HG02588 (cell line): Measurements from ENCODE around the gene COMMD6.

Source experiments
- ATAC-seq: cut with Tn5 transposase; IDR thresholded peaks from one replicate; pipeline ENCODE4 v1.9.1; 2021; ENCODE audit warnings: mild to moderate bottlenecking, moderate library complexity; ENCODE audit not compliant: unreplicated experiment

The COMMD6 gene

DNA sequence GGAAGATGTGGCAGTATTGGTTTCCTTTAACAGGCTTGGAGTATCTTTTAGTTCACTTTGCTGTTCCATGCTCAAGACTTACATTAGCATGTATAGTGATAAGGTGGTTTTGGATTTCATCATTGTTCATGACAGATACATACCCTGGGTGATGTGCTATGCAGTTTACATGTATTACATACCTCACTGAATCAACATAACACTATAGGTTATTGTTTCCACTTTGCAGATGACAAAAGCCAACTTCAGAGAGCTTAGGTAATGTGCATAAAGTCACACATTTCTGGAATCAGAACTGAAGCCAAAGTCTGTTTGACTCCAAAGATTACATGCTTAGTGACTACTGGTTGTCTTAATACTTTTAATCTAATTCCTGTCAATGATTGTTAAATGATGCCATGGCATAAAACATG is 7.1 kb downstream of the COMMD6 start:
- ATAC-seq = no peak

DNA sequence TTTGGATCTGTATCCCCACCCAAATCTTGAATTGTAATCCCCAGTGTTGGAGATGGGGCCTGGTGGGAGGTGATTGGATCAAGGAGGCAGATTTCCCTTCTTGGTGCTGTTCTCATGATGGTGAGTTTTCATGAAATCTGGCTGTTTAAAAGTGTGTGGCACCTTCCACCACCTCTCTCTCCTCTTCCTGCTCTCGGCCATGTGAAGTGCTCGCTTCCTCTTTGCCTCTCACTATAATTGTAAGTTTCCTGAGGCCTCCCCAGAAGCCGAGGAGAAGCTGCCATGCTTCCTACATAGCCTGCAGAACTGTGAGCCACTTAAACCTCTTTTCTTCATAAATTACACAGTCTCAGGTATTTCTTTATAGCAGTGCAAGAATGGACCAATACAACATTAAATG is 15.7 kb downstream of the COMMD6 start:
- no peak for ATAC-seq

DNA sequence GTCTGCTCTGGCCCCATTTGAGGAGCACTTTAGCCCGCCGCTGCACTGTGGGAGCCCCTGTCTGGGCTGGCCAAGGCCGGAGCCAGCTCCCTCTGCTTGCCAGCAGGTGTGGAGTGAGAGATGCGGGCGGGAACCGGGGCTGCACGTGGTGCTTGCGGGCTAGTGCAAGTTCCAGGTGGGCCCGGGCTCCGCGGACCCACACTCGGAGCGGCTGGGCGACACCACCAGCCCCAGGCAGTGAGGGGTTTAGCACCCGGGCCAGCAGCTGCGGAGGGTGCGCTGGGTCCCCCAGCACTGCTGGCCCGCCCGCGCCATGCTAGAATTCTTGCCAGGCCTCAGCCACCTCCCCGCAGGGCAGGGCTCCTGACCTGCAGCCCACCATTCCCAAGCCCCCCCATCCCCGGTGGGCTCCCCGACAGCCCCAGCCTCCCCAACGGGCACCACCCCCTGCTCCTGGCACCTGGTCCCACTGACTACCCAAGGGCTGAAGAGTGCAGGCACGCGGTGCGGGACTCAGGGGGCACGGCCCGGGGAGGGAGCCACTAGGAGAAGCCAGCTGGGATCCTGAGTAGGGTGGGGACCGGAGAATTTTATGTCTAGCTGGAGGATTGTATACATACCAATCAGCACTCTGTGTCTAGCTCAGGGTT is 19.1 kb downstream of the COMMD6 start:
- no peak for ATAC-seq

- no peak for ATAC-seq
These were observed 23.3 kb downstream of the COMMD6 start for GRCh38 chr13:75514080-75514995.

DNA sequence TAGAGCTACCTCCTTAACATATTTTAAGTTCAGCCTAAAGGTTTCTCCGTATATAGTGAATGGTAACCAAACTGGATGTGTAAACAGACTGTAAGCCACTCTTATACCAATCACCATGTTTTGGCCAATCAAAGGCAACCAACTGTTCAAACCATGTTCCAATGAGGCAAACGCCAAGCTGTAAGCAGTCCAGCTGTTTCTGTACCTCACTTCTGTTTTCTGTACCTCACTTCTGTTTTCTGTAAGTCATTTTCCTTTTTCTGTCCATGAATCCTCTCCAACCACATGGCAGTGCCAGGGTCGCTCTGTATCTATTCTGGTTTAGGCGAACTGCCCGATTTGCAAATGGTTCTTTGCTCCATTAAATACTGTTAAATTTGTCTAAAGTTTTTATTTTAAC is 24.4 kb downstream of the COMMD6 start:
- ATAC-seq = no peak

DNA sequence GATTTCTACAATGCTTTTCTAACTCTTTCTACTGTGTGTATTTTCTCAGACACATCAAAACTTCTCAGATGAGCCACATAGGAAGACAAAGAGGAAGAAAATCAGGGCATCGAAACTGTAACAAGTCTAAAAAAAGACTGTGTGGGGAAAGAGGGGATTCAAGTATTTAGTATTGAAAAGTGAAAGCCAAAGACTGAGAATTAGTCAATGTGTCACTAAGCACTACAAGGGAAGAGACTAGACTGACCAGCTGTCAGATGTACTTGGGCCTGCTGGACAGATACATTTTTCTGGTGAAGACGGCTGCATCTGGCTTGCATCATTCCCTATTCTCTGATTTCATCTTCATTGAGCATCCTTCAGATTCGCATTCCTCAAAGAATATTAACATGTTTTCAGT is 25.4 kb downstream of the COMMD6 start:
- peak; percentile 85 for ATAC-seq

DNA sequence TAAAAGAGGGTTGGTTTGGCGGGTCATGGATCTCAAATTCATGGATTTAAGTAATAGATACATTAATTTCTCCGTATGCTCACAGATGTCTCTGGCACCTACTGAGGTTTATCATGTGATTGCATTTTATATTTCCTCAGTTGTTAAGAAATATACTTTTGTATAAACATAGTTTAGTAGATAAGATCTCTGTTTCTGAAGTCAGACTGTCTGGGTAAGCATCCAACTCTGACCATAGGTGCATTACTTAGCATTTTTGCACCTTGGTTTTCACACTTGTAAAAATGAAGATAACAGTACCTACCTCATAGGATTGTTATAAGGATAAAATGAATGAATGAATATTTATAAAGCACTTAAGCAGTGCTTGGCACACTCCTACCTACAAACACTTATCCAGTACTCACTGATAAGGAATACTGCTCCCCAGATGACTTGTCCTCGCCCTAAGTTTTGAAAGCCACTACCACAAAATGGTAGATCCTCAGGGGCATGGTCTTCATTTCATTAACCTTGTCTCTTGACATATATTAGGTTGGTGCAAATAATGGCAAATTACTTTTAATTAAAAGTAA is 26.5 kb downstream of the COMMD6 start:
- no peak for ATAC-seq

GRCh38 chr13:75508002-75508548 is 29.6 kb downstream of the COMMD6 start:
- no peak for ATAC-seq

- ATAC-seq = peak; percentile 32
These were observed 30.3 kb downstream of the COMMD6 start for GRCh38 chr13:75507027-75508001.

GRCh38 chr13:75506018-75506417 is 31.6 kb downstream of the COMMD6 start:
- ATAC-seq = no peak

DNA sequence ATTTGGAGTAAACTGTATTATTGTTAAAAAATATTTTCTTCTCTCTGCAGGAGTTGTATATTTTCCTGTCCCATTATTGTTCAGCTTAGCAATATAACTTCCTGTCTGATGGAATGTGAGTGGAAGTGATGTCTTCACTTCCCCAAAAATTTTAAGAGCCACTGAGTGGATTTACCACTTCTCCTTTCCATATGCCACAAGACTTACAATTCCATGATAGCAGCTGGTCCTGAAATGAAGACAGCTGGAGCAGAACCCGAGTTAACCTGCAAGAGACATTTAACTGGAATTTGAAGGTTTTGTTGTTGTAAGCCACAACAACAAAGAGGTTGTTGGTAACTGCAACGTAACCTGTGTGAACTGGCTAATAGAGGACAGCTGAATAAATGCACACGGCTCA is 32.3 kb downstream of the COMMD6 start:
- no peak for ATAC-seq

- no peak for ATAC-seq
These were observed 41.7 kb downstream of the COMMD6 start for GRCh38 chr13:75495938-75496337.

GRCh38 chr13:75494491-75494890 is 43.1 kb downstream of the COMMD6 start:
- no peak for ATAC-seq

DNA sequence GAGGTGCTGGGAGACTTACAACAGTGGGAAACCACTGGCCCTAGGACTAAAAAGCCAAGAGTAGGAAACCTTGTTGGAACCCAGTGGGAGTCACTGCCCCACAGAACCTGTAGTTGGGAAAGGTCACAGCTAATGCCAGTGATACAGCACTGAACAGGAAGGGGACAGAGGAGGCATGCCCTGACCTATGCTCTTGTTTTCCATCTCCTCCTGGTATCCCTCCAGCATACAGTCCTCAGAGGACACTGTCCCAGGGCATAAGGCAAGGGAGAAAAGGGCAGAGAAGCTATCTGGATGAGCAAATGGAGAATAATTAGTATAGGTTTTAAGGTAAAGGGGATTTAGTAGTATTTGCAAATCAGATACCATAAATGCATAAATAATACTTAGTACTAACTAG is 44.5 kb downstream of the COMMD6 start:
- no peak for ATAC-seq

GRCh38 chr13:75492389-75492788 is 45.3 kb downstream of the COMMD6 start:
- no peak for ATAC-seq

DNA sequence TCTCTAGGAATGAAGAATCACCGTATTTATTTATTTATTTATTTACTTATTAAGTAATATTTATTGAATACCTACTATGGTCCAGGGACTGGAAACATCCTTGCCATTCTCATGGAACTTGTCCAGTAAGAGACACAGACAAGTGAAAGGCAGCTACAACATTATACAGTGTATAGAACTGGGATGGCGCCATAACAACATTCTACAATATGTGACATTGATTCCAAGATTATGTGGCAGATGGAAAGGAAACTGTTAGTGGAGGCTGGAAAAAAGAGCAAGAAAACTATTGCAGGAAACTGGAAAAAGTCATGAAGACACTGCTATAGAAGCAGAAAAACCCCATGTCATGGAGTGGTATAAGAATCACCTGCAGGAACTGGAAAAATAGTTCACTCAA is 46.3 kb downstream of the COMMD6 start:
- no peak for ATAC-seq

DNA sequence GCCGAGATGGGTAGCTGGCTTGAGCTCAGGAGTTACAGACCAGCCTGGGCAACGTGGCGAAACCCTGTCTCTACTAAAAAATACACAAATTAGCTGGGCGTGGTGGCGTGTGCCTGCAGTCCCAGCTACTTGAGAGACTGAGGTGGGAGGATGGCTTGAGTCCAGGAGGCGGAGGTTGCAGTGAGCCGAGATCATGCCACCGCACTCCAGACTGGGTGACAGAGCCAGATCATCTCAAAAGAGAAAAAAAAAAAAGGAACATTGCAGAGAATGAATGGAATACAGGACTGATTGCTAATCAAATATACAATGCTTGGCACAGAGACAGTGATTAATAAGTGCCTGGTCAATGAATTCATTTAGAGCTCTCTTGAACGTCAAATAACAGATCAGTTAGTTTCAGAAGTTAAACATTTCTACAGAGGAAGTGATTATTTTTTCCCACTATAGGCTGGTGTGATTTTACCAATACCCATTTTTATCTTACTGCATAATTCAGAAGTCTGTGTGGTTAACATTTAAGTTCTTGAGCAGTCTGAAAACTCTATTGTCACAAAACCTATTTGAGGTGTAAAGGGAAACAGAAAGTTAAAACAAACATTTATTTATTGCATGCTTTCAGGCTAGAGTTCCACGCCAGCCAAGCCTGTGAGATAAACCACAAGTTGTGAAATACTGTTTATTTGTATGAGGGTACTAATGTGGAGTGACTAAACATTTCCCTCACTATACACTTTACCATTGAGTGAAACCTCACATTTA is 48.0 kb downstream of the COMMD6 start:
- ATAC-seq = peak; percentile 79

- no peak for ATAC-seq
These were observed 51.2 kb downstream of the COMMD6 start for GRCh38 chr13:75486146-75487062.
